ENCODE measurements around the gene MAP6D1.

Gene MAP6D1

GRCh38 chr3:183817639-183818038, 7.7 kb downstream of the MAP6D1 start:
- no peak for DNase-seq (ENCODE audit: low read depth)

GRCh38 chr3:183816681-183817510, 8.5 kb downstream of the MAP6D1 start:
- no peak overlapping the region for H3K4me3 ChIP-seq (ENCODE audit: low read length)
- TF ChIP-seq CTCF (conservative IDR thresholded peaks at IDR 0.05; ENCODE audit: low read depth, low read length) = no peak
- no peak for DNase-seq (ENCODE audit: low read depth)

More at GRCh38 chr3:183817639-183818038, 7.7 kb downstream of the MAP6D1 start:
- TF ChIP-seq CTCF (conservative IDR thresholded peaks at IDR 0.05; ENCODE audit: low read depth, low read length) = no peak
- H3K4me3 ChIP-seq (ENCODE audit: low read length) = no peak overlapping the region

- H3K4me3 ChIP-seq (ENCODE audit: low read length) = no peak overlapping the region
- TF ChIP-seq CTCF (conservative IDR thresholded peaks at IDR 0.05; ENCODE audit: low read depth, low read length) = no peak
- DNase-seq (ENCODE audit: low read depth) = no peak
Observed at GRCh38 chr3:183815951-183816475, 9.4 kb downstream of the MAP6D1 start.

GRCh38 chr3:183815563-183815940, 9.8 kb downstream of the MAP6D1 start:
- no peak for DNase-seq (ENCODE audit: low read depth)
- no peak overlapping the region for H3K4me3 ChIP-seq (ENCODE audit: low read length)
- no peak for TF ChIP-seq CTCF (conservative IDR thresholded peaks at IDR 0.05; ENCODE audit: low read depth, low read length)

GRCh38 chr3:183814240-183814639, 11.1 kb downstream of the MAP6D1 start:
- H3K4me3 ChIP-seq (ENCODE audit: low read length) = no peak overlapping the region
- no peak for DNase-seq (ENCODE audit: low read depth)
- TF ChIP-seq CTCF (conservative IDR thresholded peaks at IDR 0.05; ENCODE audit: low read depth, low read length) = no peak

GRCh38 chr3:183812761-183813445, 12.5 kb downstream of the MAP6D1 start:
- no peak overlapping the region for H3K4me3 ChIP-seq (ENCODE audit: low read length)
- no peak for DNase-seq (ENCODE audit: low read depth)
- no peak for TF ChIP-seq CTCF (conservative IDR thresholded peaks at IDR 0.05; ENCODE audit: low read depth, low read length)

Measured in retinal pigment epithelial cell (primary cell).